Breast epithelium (tissue), 3 donors: ENCODE data around the gene CCDC91.

Experiments
- POLR2A ChIP-seq: fragments of 450-650 bp; IDR thresholded peaks from one replicate; pipeline ENCODE4 v1.6.1; 2016; ENCODE audit warnings: antibody characterized with exemption, mild to moderate bottlenecking, moderate library complexity
- POLR2AphosphoS5 ChIP-seq, 3 donors: sonication (generic); formaldehyde crosslinking; IDR thresholded peaks; one replicate each; pipeline ENCODE4 v1.6.1; 2017; ENCODE audit warnings: antibody characterized with exemption in 3 of 3
- TF ChIP-seq, protein P1 (sequence below), 3 donors: fragments of 450-650 bp; IDR thresholded peaks; one replicate each; pipeline ENCODE4 v1.5.1; 2016 to 2017; ENCODE audit warnings: antibody characterized with exemption in 3 of 3, mild to moderate bottlenecking in 3 of 3, moderate library complexity in 3 of 3

GRCh38 chr12:28349196-28349595, 158.9 kb downstream of the CCDC91 start:
- TF ChIP-seq, protein P1, sequence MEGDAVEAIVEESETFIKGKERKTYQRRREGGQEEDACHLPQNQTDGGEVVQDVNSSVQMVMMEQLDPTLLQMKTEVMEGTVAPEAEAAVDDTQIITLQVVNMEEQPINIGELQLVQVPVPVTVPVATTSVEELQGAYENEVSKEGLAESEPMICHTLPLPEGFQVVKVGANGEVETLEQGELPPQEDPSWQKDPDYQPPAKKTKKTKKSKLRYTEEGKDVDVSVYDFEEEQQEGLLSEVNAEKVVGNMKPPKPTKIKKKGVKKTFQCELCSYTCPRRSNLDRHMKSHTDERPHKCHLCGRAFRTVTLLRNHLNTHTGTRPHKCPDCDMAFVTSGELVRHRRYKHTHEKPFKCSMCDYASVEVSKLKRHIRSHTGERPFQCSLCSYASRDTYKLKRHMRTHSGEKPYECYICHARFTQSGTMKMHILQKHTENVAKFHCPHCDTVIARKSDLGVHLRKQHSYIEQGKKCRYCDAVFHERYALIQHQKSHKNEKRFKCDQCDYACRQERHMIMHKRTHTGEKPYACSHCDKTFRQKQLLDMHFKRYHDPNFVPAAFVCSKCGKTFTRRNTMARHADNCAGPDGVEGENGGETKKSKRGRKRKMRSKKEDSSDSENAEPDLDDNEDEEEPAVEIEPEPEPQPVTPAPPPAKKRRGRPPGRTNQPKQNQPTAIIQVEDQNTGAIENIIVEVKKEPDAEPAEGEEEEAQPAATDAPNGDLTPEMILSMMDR (IDR thresholded peaks at IDR 0.05) = no peak
- TF ChIP-seq POLR2A = no peak
- no peak for TF ChIP-seq POLR2AphosphoS5 (IDR thresholded peaks at IDR 0.05)
